GM18502 (cell line): ENCODE measurements around the gene PRSS33.

Experiments used
- ATAC-seq: cut with Tn5 transposase; IDR thresholded peaks from one replicate; pipeline ENCODE4 v1.9.1; 2021; ENCODE audit warnings: mild to moderate bottlenecking; ENCODE audit not compliant: unreplicated experiment, poor library complexity

PRSS33 gene

GRCh38 chr16:2803545-2804195 lies 16.3 kb upstream of the PRSS33 start:
- no peak for ATAC-seq

- ATAC-seq = no peak
Observed at GRCh38 chr16:2799859-2800226, 12.5 kb upstream of the PRSS33 start.

GRCh38 chr16:2799205-2799858 lies 12.0 kb upstream of the PRSS33 start:
- no peak for ATAC-seq

- no peak for ATAC-seq
Observed at GRCh38 chr16:2798723-2799204, 11.4 kb upstream of the PRSS33 start.

GRCh38 chr16:2795395-2796143 lies 8.2 kb upstream of the PRSS33 start:
- ATAC-seq = no peak

- ATAC-seq = no peak
Observed at GRCh38 chr16:2792940-2793339, 5.6 kb upstream of the PRSS33 start.

GRCh38 chr16:2791174-2791573 lies 3.8 kb upstream of the PRSS33 start:
- no peak for ATAC-seq

GRCh38 chr16:2790631-2791030 lies 3.3 kb upstream of the PRSS33 start:
- ATAC-seq = no peak

- ATAC-seq = no peak
Observed at GRCh38 chr16:2787961-2788360, 601 bp upstream of the PRSS33 start.

GRCh38 chr16:2786826-2787151 lies 571 bp downstream of the PRSS33 start:
- ATAC-seq = no peak

GRCh38 chr16:2786061-2786825 lies 1.1 kb downstream of the PRSS33 start:
- ATAC-seq = no peak

GRCh38 chr16:2785101-2785991 lies 2.0 kb downstream of the PRSS33 start:
- ATAC-seq = no peak

- no peak for ATAC-seq
Observed at GRCh38 chr16:2784358-2785100, 2.8 kb downstream of the PRSS33 start.

GRCh38 chr16:2783581-2784357 lies 3.6 kb downstream of the PRSS33 start:
- no peak for ATAC-seq

GRCh38 chr16:2782583-2783351 lies 4.6 kb downstream of the PRSS33 start:
- no peak for ATAC-seq

- ATAC-seq = no peak
Observed at GRCh38 chr16:2779978-2780898, 7.1 kb downstream of the PRSS33 start.
